A549 treated with CORT108297 at 1 μM for 4 hours (cell line): ENCODE data around the gene HELZ. TPM values are rescaled to one million over a fixed set of nuclear protein-coding genes. Genes with fewer than 3 reads are reported as not detected.

ENCODE experiments used
- total RNA-seq: library from RNA; stranded (reverse); fragments of 200-300 nt; extraction: Qiagen RNA extraction; gene quantifications from 5 replicates; pipeline ENCODE4 v1.2.3, GENCODE V29; 2022

HELZ gene, protein sequence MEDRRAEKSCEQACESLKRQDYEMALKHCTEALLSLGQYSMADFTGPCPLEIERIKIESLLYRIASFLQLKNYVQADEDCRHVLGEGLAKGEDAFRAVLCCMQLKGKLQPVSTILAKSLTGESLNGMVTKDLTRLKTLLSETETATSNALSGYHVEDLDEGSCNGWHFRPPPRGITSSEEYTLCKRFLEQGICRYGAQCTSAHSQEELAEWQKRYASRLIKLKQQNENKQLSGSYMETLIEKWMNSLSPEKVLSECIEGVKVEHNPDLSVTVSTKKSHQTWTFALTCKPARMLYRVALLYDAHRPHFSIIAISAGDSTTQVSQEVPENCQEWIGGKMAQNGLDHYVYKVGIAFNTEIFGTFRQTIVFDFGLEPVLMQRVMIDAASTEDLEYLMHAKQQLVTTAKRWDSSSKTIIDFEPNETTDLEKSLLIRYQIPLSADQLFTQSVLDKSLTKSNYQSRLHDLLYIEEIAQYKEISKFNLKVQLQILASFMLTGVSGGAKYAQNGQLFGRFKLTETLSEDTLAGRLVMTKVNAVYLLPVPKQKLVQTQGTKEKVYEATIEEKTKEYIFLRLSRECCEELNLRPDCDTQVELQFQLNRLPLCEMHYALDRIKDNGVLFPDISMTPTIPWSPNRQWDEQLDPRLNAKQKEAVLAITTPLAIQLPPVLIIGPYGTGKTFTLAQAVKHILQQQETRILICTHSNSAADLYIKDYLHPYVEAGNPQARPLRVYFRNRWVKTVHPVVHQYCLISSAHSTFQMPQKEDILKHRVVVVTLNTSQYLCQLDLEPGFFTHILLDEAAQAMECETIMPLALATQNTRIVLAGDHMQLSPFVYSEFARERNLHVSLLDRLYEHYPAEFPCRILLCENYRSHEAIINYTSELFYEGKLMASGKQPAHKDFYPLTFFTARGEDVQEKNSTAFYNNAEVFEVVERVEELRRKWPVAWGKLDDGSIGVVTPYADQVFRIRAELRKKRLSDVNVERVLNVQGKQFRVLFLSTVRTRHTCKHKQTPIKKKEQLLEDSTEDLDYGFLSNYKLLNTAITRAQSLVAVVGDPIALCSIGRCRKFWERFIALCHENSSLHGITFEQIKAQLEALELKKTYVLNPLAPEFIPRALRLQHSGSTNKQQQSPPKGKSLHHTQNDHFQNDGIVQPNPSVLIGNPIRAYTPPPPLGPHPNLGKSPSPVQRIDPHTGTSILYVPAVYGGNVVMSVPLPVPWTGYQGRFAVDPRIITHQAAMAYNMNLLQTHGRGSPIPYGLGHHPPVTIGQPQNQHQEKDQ (N-terminal part only)
- 7.6 to 11.3 TPM (median 8.7 TPM) in 5 replicates for total RNA-seq

DNA sequence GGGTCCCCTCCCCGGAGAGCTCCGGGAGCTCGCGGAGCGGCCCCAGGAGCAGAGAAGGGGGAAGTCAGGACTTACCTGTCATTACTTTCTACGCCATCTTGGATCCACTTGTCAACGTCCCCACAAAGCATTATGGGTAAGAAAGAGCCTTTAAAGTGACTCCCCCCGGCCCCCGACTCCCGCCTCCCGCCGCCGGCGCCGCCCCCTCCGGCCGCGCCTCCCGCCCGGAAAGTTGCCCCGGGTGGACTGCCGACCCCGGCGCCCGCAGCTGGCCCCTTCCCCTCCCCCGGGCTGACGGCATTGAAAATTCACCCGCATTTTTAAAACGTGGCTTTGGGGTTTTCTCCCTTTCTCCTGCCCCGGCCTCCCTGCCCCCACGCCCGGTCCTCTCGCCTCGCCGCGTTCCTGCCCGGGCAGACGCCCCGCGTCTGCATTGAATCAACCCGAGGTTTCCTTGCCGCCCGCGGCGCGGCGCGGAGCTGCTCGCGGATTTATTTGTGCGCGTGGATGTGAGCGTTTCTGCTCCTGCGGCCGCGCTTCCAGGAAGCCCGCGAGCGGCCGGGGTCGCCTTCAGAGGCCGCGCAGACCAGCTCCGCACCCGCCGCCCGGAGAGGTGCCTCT lies at the start of gene HELZ:
TSS of gene HELZ (minus strand) at position 124 of the 621 bp plus-strand sequence. CDS start 26,392 bp downstream, outside the sequence.

DNA sequence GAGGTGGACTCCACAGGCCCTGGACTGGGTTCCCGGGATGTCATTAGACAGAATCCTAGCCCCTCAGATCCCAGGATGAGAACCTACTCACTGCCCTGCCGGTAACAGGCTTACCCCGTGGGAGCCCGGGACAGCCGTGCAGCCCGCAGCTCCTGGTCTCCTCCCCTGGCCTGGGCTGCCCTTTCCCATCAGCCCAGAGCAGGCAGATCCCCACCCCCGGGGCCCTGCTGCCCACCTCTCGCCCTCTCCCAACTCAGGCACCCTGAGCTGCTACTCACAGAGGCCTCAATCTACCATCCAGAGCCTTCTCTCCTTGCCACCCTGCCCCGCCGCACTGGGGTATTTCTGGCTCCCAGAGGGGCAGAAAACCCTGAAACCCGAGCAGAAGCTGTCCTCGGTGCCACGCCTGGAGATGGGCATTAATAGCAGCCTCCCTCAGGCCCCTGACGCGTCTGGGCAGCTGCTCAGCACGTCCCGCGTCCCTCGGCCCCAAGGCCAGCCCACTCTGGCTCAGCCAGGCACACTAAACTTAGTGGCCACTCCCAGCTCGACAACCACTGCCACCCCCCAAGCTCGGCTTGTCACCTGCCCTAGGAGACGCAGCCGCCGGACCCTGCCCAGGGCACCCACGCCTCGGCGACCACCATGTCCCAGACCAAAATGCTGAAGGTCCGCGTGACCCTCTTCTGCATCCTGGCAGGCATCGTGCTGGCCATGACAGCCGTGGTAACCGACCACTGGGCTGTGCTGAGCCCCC lies 200.8 kb downstream of the HELZ start, which contains the start of gene CACNG1:
TSS of gene CACNG1 (plus strand) at position 539 of the 757 bp plus-strand sequence. CDS start at position 646, 107 bp downstream.

Other genes with a start within 250 kb of the HELZ start
- gene CACNG1, start 200.6 kb downstream of the HELZ start, total RNA-seq: 0.08 to 0.25 TPM (median 0.14 TPM) in 4 of 5 replicates, not detected in the other
- 94.6 to 119 TPM (median 96.9 TPM) in 5 replicates for gene PSMD12, start 121.4 kb upstream of the HELZ start, total RNA-seq
- gene PITPNC1, start 132.1 kb upstream of the HELZ start, total RNA-seq: 13.3 to 18.2 TPM (median 16.4 TPM) in 5 replicates